NCI-H1417 treated with DMSO at 0.1 percent for 48 hours (cell line): ENCODE measurements around the gene C19orf85.
"Not testable (repeated sequence)": the region's sequence is repeated elsewhere in the genome, so short reads cannot be mapped to it uniquely, and the experiment has no call there.

Experiments
- DNase-seq: peaks from one replicate; lab custom pipeline; 2025; lab: John Stamatoyannopoulos, UW

Gene C19orf85

DNA sequence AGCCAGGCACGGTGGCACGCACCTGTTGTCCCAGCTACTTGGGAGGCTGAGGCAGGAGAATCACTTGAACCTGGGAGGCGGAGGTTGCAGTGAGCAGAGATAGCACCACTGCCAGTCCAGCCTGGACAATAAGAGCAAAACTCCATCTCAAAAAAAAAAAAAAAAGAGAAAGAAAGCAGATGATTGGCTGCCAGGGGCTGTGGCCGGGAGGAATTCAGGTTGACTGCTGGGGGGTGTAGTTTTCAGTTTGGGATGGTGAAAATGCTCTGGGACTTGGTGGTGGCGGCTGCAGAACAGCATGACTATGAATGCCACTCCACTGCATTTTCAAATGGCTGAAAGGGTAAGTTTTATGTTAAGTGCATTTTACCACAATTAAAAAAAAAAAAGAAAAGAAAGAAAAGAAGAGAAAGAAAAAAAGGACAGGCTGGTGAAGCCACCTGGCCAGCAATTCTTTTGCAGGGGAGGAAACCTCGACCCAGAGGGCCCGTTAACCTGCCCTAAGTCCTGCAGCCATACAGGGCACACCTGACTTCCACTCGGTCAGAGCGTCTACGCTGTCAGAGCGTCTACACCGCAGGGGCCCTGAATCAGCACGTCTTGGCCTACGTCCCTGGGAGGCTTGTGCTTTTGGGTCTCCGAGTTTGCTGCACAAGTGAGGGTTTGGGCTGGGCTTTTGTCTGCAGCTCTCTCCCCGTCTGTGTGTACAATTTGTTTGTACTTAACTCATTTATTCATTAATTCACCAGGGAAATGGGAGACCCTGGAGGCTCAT, 6.7 kb downstream of the C19orf85 start:
- no peak for DNase-seq

DNA sequence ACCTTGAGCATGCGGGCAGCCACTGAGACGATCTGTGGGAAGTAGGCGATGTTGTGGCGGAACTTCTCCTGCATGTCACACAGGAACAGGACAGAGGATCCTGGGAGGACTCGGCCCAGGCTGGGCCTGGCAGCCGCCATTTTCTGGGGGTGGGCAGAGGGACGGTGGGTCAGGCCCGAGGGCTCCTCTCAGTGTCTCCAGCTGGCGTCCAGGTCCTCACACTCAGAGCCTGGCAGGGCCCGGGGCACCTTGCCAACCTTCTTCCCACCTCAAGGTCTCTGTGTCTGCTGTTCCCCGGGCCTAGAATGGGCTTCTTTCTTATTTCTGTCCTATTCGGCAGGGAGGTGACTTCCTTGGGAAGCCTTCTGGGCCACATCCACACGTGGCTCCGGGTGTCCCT, 8.2 kb downstream of the C19orf85 start:
- no peak for DNase-seq

DNA sequence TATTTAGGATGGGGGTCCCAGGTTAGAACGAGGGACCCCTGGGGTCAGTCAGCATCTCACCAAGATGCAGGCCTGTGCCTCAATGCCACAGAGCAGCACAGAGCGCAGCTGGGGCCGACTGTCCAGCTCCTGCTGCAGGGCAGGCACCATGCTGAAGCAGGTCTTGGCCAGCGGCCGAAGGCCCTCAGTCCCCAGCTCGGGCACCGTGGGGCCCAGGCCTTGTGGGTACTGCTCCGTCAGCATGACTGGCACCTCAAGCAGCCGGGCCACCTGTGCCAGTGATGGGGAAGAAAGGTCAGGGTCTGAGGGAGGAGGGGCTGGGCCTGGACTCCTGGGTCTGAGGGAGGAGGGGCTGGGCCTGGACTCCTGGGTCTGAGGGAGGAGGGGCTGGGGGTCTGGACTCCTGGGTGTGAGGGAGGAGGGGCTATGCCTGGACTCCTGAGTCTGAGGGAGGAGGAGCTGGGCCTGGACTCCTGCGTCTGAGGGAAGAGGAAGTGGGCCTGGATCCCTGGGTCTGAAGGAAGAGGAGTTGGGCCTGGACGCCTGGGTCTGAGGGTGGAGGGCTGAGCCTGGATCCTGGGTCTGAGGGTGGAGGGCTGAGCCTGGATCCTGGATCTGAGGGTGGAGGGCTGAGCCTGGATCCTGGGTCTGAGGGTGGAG, 8.8 kb downstream of the C19orf85 start:
- DNase-seq: no peak

DNA sequence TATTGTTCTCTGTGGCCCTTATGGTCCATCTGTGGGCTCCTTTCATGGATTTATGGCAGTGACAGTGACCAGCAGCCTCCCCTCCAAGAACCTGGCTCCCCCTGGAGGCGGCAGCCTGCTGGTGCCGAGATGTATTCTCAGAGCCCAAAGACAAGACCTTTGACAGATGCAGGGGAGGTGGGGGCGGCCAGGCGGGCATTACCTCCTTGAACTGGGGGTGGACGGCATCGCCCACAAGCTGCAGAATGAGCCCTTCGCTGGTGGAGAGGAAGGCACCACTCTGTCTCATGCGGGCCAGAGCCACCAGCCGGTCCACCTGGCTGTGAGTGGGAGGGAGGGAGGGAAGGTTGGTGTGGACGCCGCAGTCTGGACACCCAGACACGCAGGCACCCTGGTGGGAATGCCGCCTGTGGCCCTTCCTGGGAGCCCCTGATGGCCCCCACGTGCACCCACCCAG, 9.7 kb downstream of the C19orf85 start:
- no peak for DNase-seq

DNA sequence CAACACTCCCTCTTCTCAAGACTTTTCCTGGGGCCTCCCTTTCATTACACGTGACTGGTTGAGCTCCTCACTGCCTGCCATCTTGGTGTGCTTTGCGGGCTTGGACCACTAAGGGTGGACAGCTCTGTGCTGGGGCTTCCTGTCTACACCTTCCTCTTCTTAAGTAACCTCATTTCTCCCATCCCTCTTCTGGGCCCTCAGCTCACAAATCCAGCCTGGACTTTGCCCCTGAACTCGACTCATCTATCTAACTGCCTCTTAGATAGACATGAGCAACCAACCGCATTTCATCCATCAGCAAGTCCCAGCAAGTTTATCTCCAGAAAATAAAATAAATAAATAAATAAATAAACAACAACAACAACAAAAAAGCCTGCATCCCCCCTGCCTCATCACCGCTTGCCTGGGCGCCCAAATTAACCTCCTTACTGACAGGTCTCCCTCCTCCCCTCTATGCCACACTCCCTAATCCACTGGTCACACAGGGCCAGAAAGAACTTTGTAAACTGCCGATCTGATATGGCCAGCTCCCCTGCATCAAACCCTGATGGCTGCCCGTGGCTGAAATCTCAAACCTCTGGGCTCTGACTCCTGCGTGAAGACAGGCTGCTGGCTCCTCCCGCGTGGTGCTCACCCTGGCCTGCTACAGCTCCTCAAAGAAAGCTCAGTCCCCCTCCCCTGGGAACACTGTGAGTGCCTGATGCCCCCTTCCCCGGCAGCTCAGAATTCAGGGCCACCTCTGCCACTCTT, 10.9 kb downstream of the C19orf85 start:
- no peak for DNase-seq

DNA sequence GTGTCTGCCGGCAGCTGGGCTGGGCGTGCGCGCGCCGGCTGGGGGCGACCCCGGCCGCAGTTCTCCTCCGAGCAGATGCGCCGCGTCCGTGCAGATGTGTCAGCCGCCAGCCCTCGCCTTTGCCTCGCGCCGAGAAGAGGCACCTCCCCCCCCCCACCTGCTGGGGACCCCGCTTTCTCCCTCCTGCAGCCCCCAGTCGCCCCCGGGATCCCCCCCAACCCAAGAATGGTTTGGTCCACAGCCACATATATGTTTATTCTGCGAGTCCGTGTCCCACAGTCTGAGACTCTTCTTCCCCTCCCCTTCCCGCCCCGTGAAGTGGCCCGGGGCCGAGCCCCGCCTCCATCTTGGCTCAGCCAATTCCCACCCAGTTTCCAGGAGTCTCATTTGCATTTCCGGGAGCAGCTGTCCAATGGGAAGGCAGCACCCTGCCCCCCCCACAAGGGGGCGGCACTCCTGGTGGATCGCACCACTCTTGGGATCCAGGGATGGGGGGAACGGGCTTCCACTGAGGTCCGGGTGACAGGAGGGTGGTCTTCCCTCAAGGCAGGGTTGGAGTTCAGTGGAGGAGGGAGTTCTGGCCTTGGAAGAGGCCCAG, 11.7 kb downstream of the C19orf85 start:
- no peak for DNase-seq

DNA sequence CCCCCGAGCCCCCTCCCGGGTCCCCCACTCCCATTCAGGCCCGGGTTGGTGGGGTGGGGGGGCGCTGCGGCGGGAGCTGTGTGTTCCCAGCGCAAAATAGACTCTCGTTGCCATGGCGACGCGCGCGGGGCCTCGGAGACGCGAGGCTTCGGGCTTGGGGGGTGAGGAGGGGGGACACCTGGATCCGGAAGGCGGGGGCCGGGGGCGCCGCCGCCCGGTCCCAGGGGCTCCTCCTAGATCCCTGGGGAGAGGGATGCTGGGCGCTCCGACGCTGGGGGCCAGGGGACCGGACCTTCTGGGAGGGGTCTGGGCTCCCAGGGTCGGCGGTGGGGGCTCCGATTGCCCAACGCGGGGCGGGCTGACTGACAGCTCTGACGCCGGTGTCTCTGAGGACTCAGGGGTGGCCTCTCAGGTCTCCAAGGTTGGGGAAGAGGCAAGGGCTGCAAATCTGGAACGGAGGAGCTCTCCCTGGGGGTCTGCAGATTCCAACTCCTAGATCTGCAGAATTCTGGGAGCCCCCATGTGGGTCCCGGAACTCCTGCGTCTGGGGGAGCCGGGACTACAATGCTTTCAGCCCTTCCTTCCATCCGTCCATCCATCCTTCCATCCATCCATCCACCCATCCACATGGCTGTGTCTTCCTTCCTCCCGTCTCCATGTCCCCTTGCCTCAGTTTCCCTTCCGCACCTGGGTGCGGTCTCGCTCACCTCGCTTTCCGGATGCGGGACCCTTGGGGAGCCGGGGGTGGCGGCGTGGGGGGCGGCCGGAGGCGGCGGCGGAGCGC, 12.4 kb downstream of the C19orf85 start:
- DNase-seq: no peak

DNA sequence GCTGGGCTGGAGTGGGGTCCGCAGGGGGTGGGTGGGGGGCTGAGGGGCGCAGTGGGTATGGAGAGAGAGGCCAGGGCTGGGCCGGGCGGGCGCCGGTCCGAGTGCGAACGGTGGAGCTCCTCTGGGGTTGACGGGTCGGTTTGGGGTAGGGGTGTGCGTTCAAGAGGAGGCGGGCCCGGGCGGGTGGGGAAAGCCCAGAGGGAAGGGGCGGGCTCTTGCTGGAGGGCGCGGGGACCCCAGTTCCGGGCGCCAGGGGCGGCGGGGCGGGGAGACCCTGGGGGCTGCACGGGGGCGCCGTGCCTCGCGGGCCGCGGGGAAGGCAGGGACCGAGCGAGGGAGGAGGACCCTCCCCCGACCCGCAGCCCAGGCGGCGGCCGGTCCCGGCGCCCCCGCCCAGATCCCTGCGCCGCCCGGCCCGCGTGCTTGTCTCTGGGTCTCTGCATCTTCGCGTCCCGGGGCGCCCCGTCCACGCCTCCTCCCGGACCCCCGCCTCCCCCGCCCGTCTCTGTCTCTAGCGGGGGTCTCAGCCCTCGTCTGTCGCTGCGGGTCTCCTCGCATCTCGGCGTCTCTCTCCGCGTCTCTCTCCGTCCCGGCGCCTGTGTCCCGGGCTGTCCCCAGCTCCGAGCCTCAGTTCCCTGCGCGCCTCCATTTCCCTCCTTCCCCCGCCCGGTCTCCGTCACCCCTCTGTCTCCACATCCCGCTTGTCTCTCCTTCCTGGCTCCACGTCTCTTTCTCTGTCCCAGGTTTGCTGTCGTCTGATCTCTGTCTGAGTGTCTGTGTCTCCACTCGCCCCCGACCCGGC, 13.2 kb downstream of the C19orf85 start:
- no peak for DNase-seq

DNA sequence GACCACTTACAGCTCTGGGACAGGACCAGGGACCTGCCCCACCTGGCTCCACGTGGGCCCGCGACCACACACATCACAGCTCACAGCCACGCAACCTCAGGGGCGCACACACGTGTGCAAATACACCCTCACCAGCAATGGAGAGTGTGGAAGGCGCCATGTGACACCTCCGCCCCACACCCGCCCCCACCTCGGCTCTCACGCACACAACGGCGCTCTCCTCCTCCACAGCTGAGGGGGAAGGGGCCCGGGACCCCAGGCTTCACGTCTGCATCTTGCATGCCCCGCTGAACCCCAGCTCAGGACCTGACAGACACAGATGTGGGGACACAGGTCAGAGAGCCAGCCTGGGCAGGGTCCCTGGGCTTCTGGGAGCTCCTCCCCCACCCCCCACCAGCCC, 15.1 kb downstream of the C19orf85 start:
- DNase-seq: no peak

DNA sequence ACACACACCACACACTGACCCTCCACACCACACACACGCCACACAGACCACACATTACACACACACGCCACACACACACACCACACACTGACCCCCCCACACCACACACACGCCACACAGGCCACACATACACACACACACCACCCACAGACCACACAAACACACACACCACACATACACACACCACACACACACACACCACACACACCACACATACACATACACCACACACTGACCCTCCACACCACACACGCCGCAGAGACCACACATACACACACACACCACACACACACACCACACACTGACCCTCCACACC, 16.4 kb downstream of the C19orf85 start:
- not testable (repeated sequence) for DNase-seq

DNA sequence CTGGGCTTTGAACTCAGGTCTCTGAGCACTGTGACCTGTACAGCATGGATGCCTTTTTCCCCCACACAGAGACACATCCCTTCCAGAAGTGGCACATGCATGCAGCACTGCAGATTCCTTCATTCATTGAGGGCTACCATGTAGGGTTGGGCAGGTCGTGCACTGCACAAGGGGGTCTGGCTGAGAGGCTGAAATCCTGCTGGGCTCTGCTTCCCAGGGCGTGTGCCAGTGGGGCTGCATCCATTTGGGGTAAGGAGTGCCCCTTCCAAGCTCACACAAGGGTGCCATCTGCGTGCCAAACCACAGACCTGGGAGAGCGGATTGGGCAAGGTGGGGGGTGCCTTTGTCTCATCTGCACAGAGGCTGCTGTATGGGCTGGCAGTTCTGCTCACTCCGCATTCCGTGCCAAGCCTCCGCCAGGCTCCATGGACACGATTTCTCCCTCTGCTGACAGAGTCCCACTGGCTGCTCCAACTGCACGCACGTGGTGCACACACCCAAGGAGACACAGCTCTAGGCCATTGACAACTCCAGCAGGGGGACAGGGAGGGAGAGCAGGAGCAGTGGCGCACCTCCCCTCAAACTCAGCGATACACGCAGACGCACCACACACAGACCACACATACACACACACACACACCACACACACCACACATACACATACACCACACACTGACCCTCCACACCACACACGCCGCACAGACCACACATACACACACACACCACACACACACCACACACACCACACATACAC, 17.0 kb downstream of the C19orf85 start:
- DNase-seq: no peak

DNA sequence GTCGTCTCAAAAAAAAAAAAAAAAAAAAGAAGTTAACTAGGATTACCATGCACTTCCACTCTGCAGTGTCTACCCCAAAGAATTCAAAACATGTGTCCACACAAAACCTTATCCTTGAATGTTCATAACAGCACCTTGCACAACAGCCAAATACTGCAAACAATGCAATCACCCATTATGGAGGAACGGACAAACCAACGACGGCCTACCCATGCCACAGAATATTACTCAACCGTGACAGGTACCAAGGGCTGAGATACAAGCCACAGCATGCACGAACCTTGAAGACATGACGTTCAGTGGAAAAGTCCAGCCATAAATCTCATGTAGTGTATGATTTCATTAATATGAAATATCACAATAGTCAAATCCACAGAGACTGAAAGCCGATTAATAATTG, 18.5 kb downstream of the C19orf85 start:
- DNase-seq: no peak

DNA sequence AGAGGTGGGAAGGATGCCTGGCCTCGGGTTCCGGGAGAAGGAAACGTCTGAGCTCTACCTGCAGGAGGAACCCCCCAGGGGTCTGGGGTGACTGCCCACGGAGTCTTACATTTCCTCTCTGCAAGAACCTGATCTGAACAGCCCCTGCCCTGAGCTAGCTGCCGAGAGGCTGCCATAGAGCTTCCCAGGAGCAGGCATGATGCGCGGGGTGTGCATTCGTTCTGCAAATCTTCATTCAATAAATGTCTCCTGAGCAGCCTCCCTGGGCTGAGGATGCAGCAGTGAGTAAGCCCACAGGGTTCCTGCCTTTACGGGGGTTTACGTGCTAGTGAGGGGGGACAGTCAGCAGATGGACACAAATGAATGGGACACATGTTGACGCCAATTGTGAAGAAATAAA, 19.9 kb downstream of the C19orf85 start:
- DNase-seq: no peak

DNA sequence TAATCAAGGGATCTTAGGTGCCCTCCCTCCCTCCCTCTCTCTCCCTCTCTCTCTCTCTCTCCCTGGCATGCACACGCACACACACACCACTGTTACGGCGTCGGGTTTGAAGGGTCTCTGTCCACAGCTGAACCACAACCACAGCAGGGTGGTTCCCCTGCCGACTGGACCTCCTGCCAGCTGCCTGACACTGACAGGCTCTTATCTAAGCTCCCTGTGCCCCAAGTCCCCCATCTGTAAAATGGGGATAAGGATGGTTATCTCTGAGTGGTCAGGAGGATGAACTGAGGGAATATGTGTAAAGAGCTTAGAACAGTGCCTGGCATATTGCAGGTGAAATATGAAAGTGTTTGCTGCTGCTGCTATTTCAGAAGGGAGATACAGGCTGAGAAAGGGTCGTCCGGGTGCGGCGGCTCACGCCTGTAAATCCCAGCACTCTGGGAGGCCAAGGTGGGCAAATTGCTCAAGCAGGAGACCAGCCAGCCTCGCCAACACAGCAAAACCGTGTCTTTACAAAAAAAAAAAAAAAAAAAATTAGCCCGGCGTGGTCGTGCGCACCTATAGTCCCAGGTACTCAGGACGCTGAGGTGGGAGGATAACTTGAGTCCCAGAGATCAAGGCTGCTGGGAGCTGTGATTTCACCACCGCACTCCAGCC, 20.6 kb downstream of the C19orf85 start:
- DNase-seq: no peak

DNA sequence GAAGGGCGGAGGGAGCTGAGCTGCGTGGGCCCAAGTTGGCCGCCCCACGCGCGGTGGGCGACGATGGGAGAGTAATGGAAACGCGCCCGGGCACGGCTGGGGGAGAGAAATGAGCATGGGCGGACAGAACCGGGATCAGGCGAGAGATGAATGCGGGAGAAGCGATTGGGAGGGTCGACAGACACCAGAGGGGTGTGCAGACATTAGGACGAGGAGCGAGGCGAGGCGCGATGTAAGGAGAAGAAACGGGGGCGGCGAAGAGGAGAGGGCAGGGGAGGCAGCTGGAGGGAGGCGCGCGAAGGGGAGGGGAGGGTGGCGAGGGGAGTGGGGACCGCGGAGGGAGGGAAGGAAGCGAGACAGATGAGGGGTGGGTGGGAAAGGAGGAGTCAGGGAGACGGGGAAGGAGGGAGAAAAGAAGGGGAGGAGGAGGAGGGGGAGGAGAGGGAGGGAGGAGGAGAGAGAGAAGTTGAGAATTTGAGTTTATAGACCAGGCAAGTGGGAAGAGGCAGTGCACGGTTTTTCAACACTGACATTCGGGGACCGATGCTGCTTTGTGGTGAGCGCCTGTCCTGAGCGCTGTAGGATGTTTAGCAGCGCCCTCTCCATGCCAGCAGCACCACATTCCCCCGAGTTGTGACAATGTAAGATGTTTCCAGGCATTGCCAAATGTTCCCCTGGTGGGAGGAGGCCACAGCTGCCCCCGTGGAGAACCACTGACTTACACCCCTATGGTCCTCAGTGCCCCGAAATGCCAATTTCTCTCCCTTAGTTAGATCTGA, 21.3 kb downstream of the C19orf85 start, which contains the start of gene SHISA7:
Gene SHISA7 (minus strand): TSS at position 256 of the 779 bp plus-strand sequence. CDS start 437 bp downstream, outside the sequence.
- DNase-seq: no peak

DNA sequence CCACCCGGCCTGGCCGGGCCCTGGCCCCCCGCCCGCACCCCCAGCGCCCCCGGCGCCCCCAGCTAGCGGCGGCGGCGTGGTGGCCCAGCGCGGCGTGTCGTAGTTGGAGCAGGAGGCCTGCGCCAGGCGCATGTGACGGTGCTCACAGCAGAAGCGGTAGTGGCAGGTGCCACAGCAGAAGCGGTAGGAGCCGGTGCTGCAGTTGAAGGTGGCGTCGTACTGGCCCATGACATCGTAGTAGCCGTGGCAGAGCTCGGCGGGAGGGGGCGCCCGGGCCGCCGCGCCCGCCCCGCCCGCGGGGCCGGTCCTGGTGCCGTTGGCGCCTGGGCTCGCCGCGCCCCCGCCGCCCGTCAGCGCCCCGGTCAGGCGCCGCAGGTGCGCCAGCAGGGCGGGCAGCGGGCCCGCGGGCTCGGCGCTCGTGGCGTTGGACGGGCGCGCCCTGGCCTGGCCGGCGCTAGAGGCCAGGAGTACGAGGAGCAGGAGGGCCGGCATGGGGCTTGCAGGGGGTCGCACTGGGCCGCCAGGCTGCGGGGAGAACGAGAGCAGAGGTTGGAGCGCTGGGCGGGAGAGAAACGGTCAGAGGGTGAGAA, 22.1 kb downstream of the C19orf85 start:
- DNase-seq: no peak

DNA sequence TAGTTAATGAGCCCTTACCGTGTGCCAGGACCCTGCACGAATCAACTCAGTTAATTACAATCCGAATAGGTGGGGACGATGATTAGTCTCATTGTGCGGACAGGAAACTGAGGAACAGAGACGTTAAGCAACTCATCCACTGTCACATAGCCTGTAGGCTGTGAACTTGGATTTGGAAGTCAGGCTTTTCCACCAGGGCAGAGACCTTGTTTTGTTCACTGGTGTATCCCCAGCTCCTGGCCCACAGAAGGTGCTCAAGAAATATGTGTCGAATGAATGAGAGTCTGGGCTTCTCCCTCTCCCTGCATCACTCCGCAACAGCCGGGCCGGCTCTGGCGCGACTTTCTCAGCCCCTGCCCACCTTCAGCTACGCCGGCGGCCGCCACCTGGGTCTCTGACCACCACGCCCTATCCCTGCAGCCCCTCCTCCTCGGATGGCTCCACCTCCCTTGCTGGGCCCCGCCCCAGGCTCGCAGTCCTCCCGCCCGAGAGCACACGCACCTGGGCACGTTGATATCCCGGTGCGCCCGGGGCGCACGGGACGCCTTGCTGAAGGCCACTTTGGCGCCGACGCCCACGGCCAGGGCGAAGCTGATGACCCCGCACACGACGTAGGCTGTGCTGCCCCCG, 22.7 kb downstream of the C19orf85 start:
- DNase-seq: no peak

DNA sequence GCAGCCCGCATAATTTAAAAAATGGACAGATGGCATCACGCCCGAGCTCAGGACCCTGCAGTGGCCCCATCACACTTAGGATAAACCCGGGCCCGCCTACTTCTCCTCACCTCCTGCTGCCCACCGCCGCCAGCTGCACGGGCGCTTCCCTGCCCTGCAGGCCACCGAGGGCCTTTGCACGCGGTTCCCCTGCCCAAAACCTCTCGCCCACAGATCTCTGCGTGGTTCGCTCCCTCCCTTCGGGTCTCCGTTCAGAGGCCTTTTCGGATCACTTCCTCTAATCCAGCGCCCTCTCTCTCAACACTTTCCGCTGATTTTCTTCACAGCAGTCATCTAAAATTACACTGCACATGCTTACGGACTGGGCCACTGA, 23.2 kb downstream of the C19orf85 start:
- no peak for DNase-seq
